ENCODE results near the gene PLXNA2. TPM values are rescaled to one million over a fixed set of nuclear protein-coding genes. Genes with fewer than 3 reads are reported as not detected.

The PLXNA2 gene
- total RNA-seq, 1 donor from 2014 or later, result 1.7 TPM

- H3K79me2 ChIP-seq (ENCODE audit: low read depth), result no peaks in the 10 kb centered on the region
- no peaks in the 10 kb centered on the region for H3K36me3 ChIP-seq
- TF ChIP-seq EZH2phosphoT487 (IDR thresholded peaks at IDR 0.05) (no peak), EZH2 (IDR thresholded peaks at IDR 0.05) (no peak), CTCF (IDR thresholded peaks at IDR 0.05) (no peak)
- Mint-ChIP-seq H3K9me3 (no peaks in the 10 kb centered on the region), H3K4me3 (no peak overlapping the region), H3K4me1 (peaks cover 51% of the 10 kb centered on the region), H3K27ac (no peak overlapping the region), H3K27me3 (ENCODE audit: insufficient read depth, low read depth) (peaks cover 7% of the 10 kb centered on the region), H3K36me3 (peaks cover 21% of the 10 kb centered on the region)
- no peak overlapping the region for H3K4me3 ChIP-seq
- peaks cover 46% of the 10 kb centered on the region for H3K4me1 ChIP-seq
- H3F3A ChIP-seq (ENCODE audit: low read depth), result peaks cover 13% of the 10 kb centered on the region
- no peak overlapping the region for H3K27ac ChIP-seq
- DNase-seq (ENCODE audit: low spot score), result no peak
- H3K9ac ChIP-seq, result no peak overlapping the region
- no peak overlapping the region for H3K4me2 ChIP-seq
- no peaks in the 10 kb centered on the region for H4K20me1 ChIP-seq (ENCODE audit: low read depth)
- no peak overlapping the region for H2AFZ ChIP-seq (replicated peaks)
- no peaks in the 10 kb centered on the region for H3K27me3 ChIP-seq
- H3K9me3 ChIP-seq (ENCODE audit: low read depth), result no peaks in the 10 kb centered on the region
Observed at GRCh38 chr1:208057056-208057455, 187.1 kb downstream of the PLXNA2 start.

DNA sequence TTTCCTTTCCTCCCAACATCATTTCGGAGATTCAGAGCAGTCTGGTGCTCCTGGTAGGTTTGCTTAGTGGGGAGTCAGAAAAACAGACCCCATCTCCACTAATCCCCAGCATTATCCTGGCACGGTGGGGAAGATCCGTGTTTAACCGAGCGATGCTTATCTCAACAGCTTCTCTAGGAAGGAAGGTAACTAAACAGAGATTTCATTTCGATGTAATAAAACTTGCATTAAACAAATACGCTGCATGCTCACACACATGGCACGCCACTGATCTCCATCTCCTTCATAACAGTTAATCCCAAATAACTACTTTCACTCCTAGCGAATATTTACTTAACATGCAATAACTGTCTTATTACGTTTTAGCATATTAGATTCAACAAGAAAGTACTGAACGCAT lies 188.6 kb downstream of the PLXNA2 start:
- Mint-ChIP-seq H3K27ac (no peak overlapping the region), H3K27me3 (ENCODE audit: insufficient read depth, low read depth) (peaks cover 7% of the 10 kb centered on the region), H3K36me3 (peaks cover 29% of the 10 kb centered on the region), H3K4me3 (no peak overlapping the region), H3K9me3 (no peaks in the 10 kb centered on the region), H3K4me1 (peaks cover 46% of the 10 kb centered on the region)
- Histone ChIP-seq H4K20me1 (ENCODE audit: low read depth) (no peaks in the 10 kb centered on the region), H3F3A (ENCODE audit: low read depth) (peaks cover 13% of the 10 kb centered on the region), H2AFZ (replicated peaks) (no peak overlapping the region), H3K27ac (no peak overlapping the region), H3K27me3 (no peaks in the 10 kb centered on the region), H3K36me3 (no peaks in the 10 kb centered on the region), H3K9me3 (ENCODE audit: low read depth) (no peaks in the 10 kb centered on the region), H3K4me3 (no peak overlapping the region), H3K9ac (no peak overlapping the region), H3K79me2 (ENCODE audit: low read depth) (no peaks in the 10 kb centered on the region), H3K4me1 (peaks cover 41% of the 10 kb centered on the region), H3K4me2 (peak overlapping the region; percentile 55)
- no peak for DNase-seq (ENCODE audit: low spot score)
- TF ChIP-seq CTCF (IDR thresholded peaks at IDR 0.05), result no peak
- no peak for TF ChIP-seq EZH2phosphoT487 (IDR thresholded peaks at IDR 0.05)
- TF ChIP-seq EZH2 (IDR thresholded peaks at IDR 0.05), result no peak

DNA sequence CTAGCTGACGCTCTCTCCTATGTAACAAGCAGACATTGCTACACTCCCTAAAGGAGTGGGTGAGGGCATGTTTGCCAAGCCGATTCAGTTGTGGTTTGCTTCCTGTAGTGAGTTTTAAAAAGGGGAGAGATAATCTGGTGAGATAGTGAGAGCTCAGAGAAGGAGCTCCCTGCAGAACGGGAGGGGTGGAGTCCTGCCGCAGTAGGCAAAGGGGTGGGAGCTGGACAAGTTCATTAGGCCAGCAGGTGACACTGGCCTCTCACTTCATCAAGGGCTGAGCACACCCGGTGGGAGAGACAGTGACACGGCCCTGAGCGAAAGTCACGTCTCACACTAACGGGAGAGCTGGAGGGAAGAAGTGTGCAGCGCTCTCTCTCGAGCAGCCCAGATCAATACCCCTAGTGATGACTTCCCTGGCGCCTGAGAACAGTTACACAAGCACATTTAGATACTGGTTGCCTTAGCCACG lies 189.2 kb downstream of the PLXNA2 start:
- H3K27ac Mint-ChIP-seq, result no peak overlapping the region
- TF ChIP-seq EZH2 (IDR thresholded peaks at IDR 0.05) (no peak), CTCF (IDR thresholded peaks at IDR 0.05) (no peak), EZH2phosphoT487 (IDR thresholded peaks at IDR 0.05) (no peak)
- Histone ChIP-seq H3K27ac (no peak overlapping the region), H3F3A (ENCODE audit: low read depth) (peaks cover 13% of the 10 kb centered on the region), H3K79me2 (ENCODE audit: low read depth) (no peaks in the 10 kb centered on the region), H3K9ac (no peak overlapping the region), H3K4me3 (no peak overlapping the region), H2AFZ (replicated peaks) (no peak overlapping the region), H3K9me3 (ENCODE audit: low read depth) (no peaks in the 10 kb centered on the region), H4K20me1 (ENCODE audit: low read depth) (no peaks in the 10 kb centered on the region), H3K36me3 (no peaks in the 10 kb centered on the region), H3K4me2 (peak overlapping the region; percentile 55), H3K4me1 (peaks cover 35% of the 10 kb centered on the region), H3K27me3 (no peaks in the 10 kb centered on the region)
- H3K27me3 Mint-ChIP-seq (ENCODE audit: insufficient read depth, low read depth), result peaks cover 6% of the 10 kb centered on the region
- H3K4me3 Mint-ChIP-seq, result no peak overlapping the region
- peaks cover 26% of the 10 kb centered on the region for H3K36me3 Mint-ChIP-seq
- DNase-seq (ENCODE audit: low spot score), result no peak
- peaks cover 42% of the 10 kb centered on the region for H3K4me1 Mint-ChIP-seq
- no peaks in the 10 kb centered on the region for H3K9me3 Mint-ChIP-seq
